HS-5 (cell line): Measurements from ENCODE around the gene TESK1.
A peak's percentile ranks its signal among the peaks of the same experiment; 100 is the strongest.

Source experiments
- DNase-seq: peaks from one replicate; pipeline ENCODE4 v3.0.0-alpha.2; 2012; ENCODE audit warnings: low read depth

TESK1 gene

GRCh38 chr9:35646533-35647265, 41.6 kb downstream of the TESK1 start:
- peak; percentile 50 for DNase-seq

- DNase-seq: no peak
Observed at GRCh38 chr9:35649431-35650340, 44.6 kb downstream of the TESK1 start.

- no peak for DNase-seq
Observed at GRCh38 chr9:35650341-35651158, 45.5 kb downstream of the TESK1 start, which contains the start of gene SIT1. Gene SIT1, minus strand, starts transcription at chr9:35650931. Its CDS starts 78 bp downstream, at chr9:35650853.

GRCh38 chr9:35651956-35652828, 47.1 kb downstream of the TESK1 start:
- DNase-seq: peak; percentile 28

- DNase-seq: no peak
Observed at GRCh38 chr9:35652829-35653209, 47.8 kb downstream of the TESK1 start.

- DNase-seq: no peak
Observed at GRCh38 chr9:35653611-35654010, 48.5 kb downstream of the TESK1 start.

- DNase-seq: no peak
Observed at GRCh38 chr9:35656348-35656747, 51.3 kb downstream of the TESK1 start.

- no peak for DNase-seq
Observed at GRCh38 chr9:35656831-35657545, 51.9 kb downstream of the TESK1 start.

GRCh38 chr9:35657546-35658136, 52.6 kb downstream of the TESK1 start, which contains the start of gene RMRP:
Gene RMRP, minus strand, starts transcription at chr9:35658019.
- DNase-seq: peak; percentile 99

- DNase-seq: no peak
Observed at GRCh38 chr9:35658137-35658967, 53.3 kb downstream of the TESK1 start, which contains the start of gene CCDC107. Gene CCDC107, plus strand, starts transcription at chr9:35658292. Its CDS starts 88 bp downstream, at chr9:35658380.

- no peak for DNase-seq
Observed at GRCh38 chr9:35658968-35659220, 53.8 kb downstream of the TESK1 start.

GRCh38 chr9:35659340-35659739, 54.3 kb downstream of the TESK1 start:
- DNase-seq: no peak
